IPS-NIHi7 (cell line): ENCODE results near the gene DFFA.
"Not testable (repeated sequence)": the region's sequence is repeated elsewhere in the genome, so short reads cannot be mapped to it uniquely, and the experiment has no call there.

Experiments used
- DNase-seq: peaks from one replicate; pipeline ENCODE4 v3.0.0; 2012; ENCODE audit warnings: mixed read lengths; ENCODE audit errors: extremely low spot score

The DFFA gene

DNA sequence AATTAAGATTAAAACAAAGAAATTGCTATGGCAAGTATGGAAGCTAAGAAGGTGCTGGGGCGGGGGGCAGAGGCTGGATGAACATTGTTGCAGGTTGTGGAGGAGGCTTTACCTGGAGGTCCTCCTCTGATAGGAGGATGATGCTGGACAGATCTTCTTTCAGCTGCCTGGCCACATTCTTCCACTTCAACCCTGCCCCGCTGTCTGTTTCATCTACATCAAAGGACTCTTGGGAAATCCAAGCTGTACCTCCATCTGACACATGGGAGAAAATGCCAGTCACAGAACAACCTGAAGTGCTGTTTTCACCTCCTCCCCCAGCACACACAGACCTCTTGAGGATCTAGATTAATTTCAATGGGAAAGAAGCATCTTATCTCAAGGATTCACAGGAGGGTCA lies 5.3 kb downstream of the DFFA start:
- no peak for DNase-seq

DNA sequence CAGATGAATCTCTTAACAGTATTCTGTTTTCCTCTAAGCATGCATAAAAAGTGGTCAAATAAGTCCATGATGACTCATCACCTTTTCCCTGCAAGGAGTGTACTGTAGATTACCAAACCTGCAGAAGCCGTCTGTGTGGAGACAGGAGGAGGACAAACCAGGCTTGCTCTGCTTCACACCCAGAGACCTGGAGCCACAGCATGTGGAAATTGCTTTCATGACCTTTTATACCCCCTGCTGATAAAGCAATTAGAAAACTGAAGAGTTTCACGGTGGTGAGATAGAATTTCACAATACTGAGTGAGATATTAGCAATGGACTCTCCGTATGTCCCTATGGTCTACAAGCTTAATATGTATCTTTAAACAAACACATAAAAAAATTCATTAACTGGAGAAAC lies 13.1 kb downstream of the DFFA start:
- DNase-seq = no peak

GRCh38 chr1:10457875-10458274 lies 14.5 kb downstream of the DFFA start:
- DNase-seq = no peak

- not testable (repeated sequence) for DNase-seq
Observed at GRCh38 chr1:10457462-10457861, 14.9 kb downstream of the DFFA start.

DNA sequence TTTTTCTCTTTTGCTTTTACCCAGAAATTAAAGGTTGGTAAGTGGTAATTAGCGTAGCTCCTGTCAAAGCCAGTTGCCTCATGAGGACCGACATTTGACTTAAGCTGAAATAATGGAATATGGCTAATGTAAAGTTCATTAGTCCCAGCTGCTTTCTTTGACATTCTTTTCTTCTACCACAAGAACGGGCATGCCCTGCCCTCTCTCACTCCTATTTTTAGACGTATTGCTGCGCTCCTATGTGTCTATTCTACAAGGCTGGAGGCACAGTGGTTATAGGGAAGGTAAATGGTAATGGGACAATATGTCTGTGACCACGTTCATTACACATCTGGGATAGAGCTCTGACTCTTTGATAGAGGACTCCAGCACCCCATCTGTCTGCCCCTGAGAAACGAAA lies 15.7 kb downstream of the DFFA start:
- no peak for DNase-seq

DNA sequence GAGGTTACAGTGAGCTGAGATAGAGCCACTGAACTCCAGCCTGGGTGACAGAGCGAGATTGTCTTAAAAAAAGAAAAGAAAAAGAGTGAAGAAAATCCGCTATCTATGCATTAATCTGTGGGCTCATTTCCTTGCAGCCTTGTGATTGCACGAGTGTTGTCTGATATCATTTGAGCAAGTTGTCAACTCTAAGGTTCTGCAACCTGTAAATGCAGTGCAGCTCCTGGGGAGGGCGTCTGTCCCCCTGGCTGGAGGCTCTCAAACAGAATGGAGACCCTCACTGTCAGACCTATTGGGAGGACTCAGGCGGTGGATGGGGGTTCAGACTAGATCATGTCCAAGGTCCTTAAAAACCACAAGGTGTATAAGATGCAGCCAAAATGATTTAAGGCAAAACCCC lies 16.3 kb downstream of the DFFA start:
- no peak for DNase-seq

GRCh38 chr1:10451287-10451686 lies 21.0 kb downstream of the DFFA start:
- peak; percentile 33 for DNase-seq

DNA sequence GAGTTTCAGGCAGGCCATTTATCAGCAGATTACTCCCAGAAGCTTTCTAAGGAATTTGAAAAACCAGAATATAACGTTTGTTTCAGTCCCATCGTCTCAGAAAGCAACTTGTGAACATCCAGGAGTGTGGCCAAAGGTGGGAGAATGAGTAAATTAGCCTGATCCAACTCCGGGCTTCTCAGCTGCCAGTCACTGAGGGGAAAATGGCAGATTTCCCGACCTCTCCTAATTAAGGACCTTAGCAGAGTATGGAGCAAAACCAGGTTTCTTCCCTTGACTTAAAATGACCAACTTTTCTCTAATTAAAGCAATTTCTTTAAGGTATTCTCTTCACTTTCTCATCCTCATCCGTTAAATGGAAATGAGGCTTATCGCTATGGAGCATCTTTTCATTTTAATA lies 21.5 kb downstream of the DFFA start:
- DNase-seq = no peak

GRCh38 chr1:10450156-10450814 lies 22.0 kb downstream of the DFFA start:
- no peak for DNase-seq

- DNase-seq = no peak
Observed at GRCh38 chr1:10449751-10450150, 22.6 kb downstream of the DFFA start, which contains the start of gene CORT. Gene CORT (plus strand): TSS chr1:10450031. CDS start chr1:10450224, 193 bp downstream.

GRCh38 chr1:10446790-10447422 lies 25.4 kb downstream of the DFFA start:
- DNase-seq = no peak

GRCh38 chr1:10444795-10445397 lies 27.4 kb downstream of the DFFA start:
- DNase-seq = no peak

GRCh38 chr1:10444248-10444647 lies 28.1 kb downstream of the DFFA start:
- DNase-seq = no peak

DNA sequence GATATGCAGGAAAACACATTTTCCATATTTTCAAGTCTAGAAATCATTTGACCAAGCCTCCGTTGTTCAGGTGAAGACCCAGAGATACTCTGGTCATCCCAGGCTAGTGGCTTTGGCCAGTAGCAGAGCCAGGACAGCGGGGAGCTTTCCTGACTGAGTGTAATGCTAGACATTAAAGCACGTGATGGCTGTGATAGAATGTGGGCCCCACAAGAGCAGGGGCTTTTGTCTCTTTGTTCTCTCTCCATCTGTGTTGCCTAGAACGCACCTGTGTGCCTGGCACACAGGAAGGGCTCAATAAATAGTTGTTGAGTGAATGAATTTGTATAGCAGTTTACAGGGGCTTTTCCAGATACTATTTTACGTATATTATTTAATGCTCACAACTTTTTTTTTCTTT lies 31.5 kb downstream of the DFFA start:
- no peak for DNase-seq

DNA sequence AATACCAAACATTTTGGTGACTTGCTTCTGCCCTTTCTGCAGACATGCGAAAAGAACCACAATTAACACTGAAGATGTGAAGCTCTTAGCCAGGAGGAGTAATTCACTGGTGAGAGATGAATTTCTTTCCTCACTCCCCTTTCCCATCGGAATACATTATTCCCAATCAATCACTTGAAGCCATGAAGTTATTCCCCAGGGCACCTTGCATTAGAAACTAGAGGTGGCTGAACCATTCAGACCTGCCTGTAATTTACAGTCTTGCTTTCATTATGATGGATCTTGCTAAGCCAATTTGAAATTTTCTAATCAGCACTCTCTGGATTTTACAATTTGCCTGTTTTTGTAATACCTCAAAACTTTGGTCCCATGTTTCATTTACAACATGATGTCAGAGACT lies 32.0 kb downstream of the DFFA start:
- DNase-seq = no peak

DNA sequence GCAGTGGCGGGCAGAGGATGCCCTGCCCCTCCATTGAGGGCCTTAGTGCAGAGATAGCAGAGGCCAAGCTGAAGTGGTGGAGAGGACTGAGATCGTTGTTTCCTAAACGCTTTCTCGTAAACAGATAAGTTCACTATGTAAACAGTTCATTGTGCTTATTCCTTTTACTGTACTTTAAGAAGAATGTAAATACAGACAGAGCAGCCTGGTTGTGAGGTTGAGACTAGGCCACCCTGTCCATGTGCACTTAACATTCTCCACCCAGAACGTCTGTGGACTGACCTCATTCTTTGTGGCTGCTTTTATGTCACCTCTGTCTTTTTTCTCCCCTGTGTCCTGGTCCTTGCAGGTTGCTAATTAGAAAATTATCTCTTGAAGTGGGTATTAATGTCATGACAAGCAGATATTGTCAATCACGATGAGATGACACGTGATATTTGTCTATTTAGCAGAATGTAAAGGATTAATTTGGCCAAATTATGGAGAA lies 33.6 kb downstream of the DFFA start:
- no peak for DNase-seq

DNA sequence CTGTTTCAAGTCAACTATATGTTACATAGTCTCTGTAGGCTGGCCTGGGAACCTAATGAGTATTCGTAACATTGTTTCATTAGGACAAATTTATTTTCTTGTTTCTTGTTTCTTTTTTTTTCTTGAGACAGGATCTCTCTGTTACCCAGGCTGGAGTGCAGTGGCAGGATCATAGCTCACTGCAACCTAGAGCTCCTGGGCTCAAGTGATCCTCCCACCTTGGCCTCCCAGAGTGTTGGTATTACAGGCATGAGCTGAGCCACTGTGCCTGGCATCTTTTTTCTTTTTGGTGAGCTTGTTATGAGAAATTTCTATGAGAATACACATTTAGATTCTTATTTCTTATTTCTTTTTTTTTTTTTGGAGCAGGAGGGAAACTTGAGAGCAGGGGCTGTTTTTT lies 35.3 kb downstream of the DFFA start:
- DNase-seq = no peak

DNA sequence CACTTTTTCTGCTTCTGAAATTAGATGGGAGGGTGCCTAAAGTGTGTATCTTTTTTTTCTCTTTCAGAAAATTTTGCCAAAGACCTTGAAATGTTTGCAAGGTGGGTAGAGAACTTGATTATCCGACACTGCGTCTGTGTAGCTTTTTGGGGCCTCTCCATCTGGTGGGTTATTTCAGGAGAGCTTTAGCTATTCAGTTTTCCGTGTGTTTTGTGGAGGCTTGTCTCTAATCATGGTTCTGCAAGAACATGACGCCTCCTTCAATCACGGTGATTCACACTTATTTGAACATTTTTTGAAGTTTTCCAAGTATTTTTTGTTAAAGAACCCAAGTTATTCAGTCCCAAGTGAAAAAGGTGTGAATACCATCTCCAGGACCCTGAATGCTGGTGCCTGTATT lies 37.7 kb downstream of the DFFA start:
- DNase-seq = no peak

GRCh38 chr1:10433790-10434189 lies 38.5 kb downstream of the DFFA start:
- DNase-seq = no peak

GRCh38 chr1:10432910-10433700 lies 39.2 kb downstream of the DFFA start:
- DNase-seq = no peak

DNA sequence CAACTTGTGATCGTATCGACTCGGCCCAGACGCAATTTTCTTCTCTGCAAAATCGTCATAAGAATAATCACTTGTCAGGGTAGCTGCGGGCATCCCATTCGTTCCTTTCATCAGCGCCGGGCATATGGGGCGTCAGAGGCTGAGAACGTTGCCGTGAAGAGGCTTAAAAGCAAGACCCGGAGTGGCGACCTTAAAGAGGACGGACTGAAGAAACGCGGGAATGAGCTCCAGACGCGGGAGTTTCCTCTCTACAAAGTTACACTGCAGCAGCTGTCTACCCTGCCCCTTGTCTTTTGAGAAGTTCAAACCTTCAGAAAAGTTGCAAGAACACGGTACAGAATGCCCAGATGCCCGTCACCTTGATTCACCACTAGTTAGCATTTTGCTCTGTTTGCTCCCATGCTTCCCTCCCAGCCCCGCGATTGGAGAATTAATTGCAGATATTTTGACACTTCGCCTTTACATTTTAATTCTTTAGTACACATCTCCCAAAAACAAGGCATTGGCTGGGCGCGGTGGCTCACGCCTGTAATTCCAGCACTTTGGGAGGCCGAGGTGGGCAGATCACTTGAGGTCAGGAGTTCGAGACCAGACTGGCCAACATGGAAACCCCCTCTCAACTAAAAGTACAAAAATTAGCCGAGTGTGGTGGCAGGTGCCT lies 41.1 kb downstream of the DFFA start:
- DNase-seq = no peak
